Neuronal stem cell (in vitro differentiated cells): ENCODE data around the gene BCAN.
A peak's percentile ranks its signal among the peaks of the same experiment; 100 is the strongest.

ENCODE experiments used
- DNase-seq: peaks from one replicate; pipeline ENCODE4 v3.0.0-alpha.2; 2013; ENCODE audit warnings: low spot score
- H2AFZ ChIP-seq: one replicate; pipeline ENCODE4 v1.6.1; 2013; ENCODE audit warnings: mild to moderate bottlenecking, low read length, inconsistent platforms
- H2AK5ac ChIP-seq: 2 replicates; pipeline ENCODE4 v1.6.1; 2013; ENCODE audit warnings: low read depth, mild to moderate bottlenecking, inconsistent platforms, low read length, moderate library complexity, mixed read lengths
- H2BK120ac ChIP-seq: 2 replicates; pipeline ENCODE4 v1.6.1; 2013; ENCODE audit warnings: low read depth, mild to moderate bottlenecking, inconsistent platforms, low read length, moderate library complexity, mixed read lengths
- H2BK12ac ChIP-seq: one replicate; pipeline ENCODE4 v1.6.1; 2013; ENCODE audit warnings: low read length, inconsistent platforms
- H2BK15ac ChIP-seq: 2 replicates; pipeline ENCODE4 v1.6.1; 2013; ENCODE audit warnings: mild to moderate bottlenecking, low read length, inconsistent platforms, mixed read lengths
- H2BK5ac ChIP-seq: one replicate; pipeline ENCODE4 v1.6.1; 2013; ENCODE audit warnings: inconsistent platforms, mild to moderate bottlenecking, low read length, moderate library complexity
- H3K14ac ChIP-seq: one replicate; pipeline ENCODE4 v1.6.1; 2013; ENCODE audit warnings: low read length, inconsistent platforms
- H3K18ac ChIP-seq: 2 replicates; pipeline ENCODE4 v1.6.1; 2013; ENCODE audit warnings: low read length, inconsistent platforms
- H3K23ac ChIP-seq: 2 replicates; pipeline ENCODE4 v1.6.1; 2013; ENCODE audit warnings: low read depth, mild to moderate bottlenecking, mixed read lengths, low read length, inconsistent platforms; ENCODE audit not compliant: poor library complexity
- H3K27ac ChIP-seq: replicated peaks from 3 replicates; pipeline ENCODE4 v1.5.1; 2013; ENCODE audit warnings: low read length, inconsistent platforms
- H3K27me3 ChIP-seq, 3 experiments: 2 replicates each; pipeline ENCODE4 v1.6.1; 2013; ENCODE audit warnings: low read length in 3 of 3, mild to moderate bottlenecking in 2 of 3, inconsistent platforms in 1 of 3, low read depth in 1 of 3, mixed read lengths in 1 of 3, moderate library complexity in 1 of 3; ENCODE audit not compliant: control insufficient read depth in 3 of 3, insufficient read depth in 3 of 3
- H3K36me3 ChIP-seq, 2 donors: replicated peaks in 1 of 2; 2 replicates each; pipeline ENCODE4 v1.6.1; 2013; ENCODE audit warnings: low read length in 2 of 2; ENCODE audit not compliant: control insufficient read depth in 2 of 2, insufficient read depth in 2 of 2
- H3K4ac ChIP-seq: 2 replicates; pipeline ENCODE4 v1.6.1; 2013; ENCODE audit warnings: inconsistent platforms, mild to moderate bottlenecking, low read length, moderate library complexity
- H3K4me1 ChIP-seq, 2 donors: 1 replicate in 1 of 2; 2 replicates in 1 of 2; pipeline ENCODE4 v1.6.1; 2013; ENCODE audit warnings: low read length in 2 of 2, low read depth in 1 of 2; ENCODE audit not compliant: control insufficient read depth in 2 of 2, insufficient read depth in 1 of 2
- H3K4me2 ChIP-seq: one replicate; pipeline ENCODE4 v1.6.1; 2013; ENCODE audit warnings: mild to moderate bottlenecking, low read length, inconsistent platforms; ENCODE audit not compliant: insufficient read depth, poor library complexity, severe bottlenecking
- H3K4me3 ChIP-seq, 2 donors: 2 replicates each; pipeline ENCODE4 v1.5.1; 2013; ENCODE audit warnings: low read length in 2 of 2, mild to moderate bottlenecking in 2 of 2, inconsistent platforms in 1 of 2, moderate library complexity in 1 of 2
- H3K79me1 ChIP-seq: one replicate; pipeline ENCODE4 v1.6.1; 2013; ENCODE audit warnings: low read depth, mild to moderate bottlenecking, inconsistent platforms, low read length, moderate library complexity
- H3K9ac ChIP-seq: one replicate; pipeline ENCODE4 v1.6.1; 2013; ENCODE audit warnings: mild to moderate bottlenecking, low read depth, low read length, inconsistent platforms; ENCODE audit not compliant: poor library complexity
- H3K9me3 ChIP-seq, 2 donors: replicated peaks in 1 of 2; 2 replicates each; pipeline versions ENCODE3 to v1.6.1; 2013; ENCODE audit warnings: low read length in 2 of 2, mild to moderate bottlenecking in 2 of 2, inconsistent platforms in 1 of 2, low read depth in 1 of 2, mixed read lengths in 1 of 2, moderate library complexity in 1 of 2; ENCODE audit not compliant: control insufficient read depth in 2 of 2, insufficient read depth in 1 of 2
- H4K8ac ChIP-seq: one replicate; pipeline ENCODE4 v1.6.1; 2013; ENCODE audit warnings: low read depth, mild to moderate bottlenecking, inconsistent platforms, low read length, moderate library complexity
- H4K91ac ChIP-seq: one replicate; pipeline ENCODE4 v1.6.1; 2013; ENCODE audit warnings: low read length, low read depth, mild to moderate bottlenecking, inconsistent platforms; ENCODE audit not compliant: poor library complexity
- WGBS, 2 donors: extraction: QIAGEN DNeasy Blood & Tissue Kit; methylation state at CpG; one replicate each; pipeline ENCODE4 v1.1.7; 2013; ENCODE audit warnings: missing lambda C conversion rate in 2 of 2, mixed read lengths in 1 of 2; ENCODE audit not compliant: insufficient read length in 2 of 2, insufficient replicate concordance in 1 of 2; ENCODE audit errors: extremely low coverage in 2 of 2; 5-methylcytosine and 5-hydroxymethylcytosine counted together

Gene BCAN

DNA sequence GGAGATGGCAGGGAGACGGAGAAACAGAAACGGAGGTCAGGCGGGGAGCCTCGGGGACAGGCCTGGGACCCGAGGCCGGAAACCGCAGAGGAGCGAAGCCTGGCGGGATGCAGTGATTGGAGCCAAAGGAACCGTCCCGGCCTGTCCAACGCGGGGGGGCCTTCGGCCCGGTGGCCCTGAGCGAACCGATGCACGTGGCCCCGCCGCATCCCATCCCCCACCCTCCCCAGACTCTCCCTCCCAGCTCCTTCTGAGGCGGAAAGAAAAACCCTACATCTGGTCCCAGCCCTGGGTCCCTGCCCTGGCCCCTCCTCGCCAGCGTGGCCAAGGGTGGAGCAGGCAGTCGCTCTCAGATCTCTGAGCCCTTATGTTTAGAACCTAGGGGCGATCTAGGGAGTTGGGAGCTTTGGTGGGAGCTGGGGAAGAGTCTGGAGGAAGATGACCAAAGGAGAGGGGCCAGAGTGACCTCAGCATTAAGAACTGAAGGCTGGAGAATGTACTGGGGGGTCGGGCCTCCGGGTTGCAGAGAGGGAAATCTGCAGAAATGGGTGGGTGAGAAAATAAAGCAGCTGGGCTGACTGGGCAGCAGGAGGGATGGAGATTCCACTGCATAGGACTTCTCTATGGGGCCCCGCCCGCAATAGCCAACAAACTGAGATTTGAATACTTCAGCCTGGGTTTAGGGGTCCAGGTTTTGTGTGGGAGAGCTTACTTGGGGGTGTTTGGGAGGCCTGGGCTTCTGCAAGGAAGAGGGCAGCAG, 64.9 kb downstream of the BCAN start:
- Histone ChIP-seq H3K4me2 (peak overlapping the region; percentile 93), H3K4ac (peak overlapping the region; percentile 19), H3K79me1 (peaks cover 6% of the 10 kb centered on the region), H4K91ac (peak overlapping the region; percentile 98), H2BK120ac (peak overlapping the region; percentile 93), H3K18ac (peak overlapping the region; percentile 99), H2BK12ac (peak overlapping the region; percentile 41), H4K8ac (no peak overlapping the region), H2BK5ac (peak overlapping the region; percentile 90), H3K4me3 (peak overlapping the region; percentile 63 to 72), H3K9ac (peak overlapping the region; percentile 81), H3K23ac (peak overlapping the region; percentile 61), H3K36me3 (no peaks in the 10 kb centered on the region), H2BK15ac (peak overlapping the region; percentile 2), H3K14ac (peak overlapping the region; percentile 73), H3K4me1 (peaks cover 58 to 66% of the 10 kb centered on the region in 2 donors), H2AFZ (peak overlapping the region; percentile 91), H2AK5ac (peak overlapping the region; percentile 87), H3K9me3 (no peaks in the 10 kb centered on the region), H3K27me3 (no peaks in the 10 kb centered on the region), H3K27ac (peak overlapping the region; percentile 92)
- peak; percentile 78 for DNase-seq
- WGBS, 2 donors: no CpG with 5 or more reads among the region's 29 CpGs

DNA sequence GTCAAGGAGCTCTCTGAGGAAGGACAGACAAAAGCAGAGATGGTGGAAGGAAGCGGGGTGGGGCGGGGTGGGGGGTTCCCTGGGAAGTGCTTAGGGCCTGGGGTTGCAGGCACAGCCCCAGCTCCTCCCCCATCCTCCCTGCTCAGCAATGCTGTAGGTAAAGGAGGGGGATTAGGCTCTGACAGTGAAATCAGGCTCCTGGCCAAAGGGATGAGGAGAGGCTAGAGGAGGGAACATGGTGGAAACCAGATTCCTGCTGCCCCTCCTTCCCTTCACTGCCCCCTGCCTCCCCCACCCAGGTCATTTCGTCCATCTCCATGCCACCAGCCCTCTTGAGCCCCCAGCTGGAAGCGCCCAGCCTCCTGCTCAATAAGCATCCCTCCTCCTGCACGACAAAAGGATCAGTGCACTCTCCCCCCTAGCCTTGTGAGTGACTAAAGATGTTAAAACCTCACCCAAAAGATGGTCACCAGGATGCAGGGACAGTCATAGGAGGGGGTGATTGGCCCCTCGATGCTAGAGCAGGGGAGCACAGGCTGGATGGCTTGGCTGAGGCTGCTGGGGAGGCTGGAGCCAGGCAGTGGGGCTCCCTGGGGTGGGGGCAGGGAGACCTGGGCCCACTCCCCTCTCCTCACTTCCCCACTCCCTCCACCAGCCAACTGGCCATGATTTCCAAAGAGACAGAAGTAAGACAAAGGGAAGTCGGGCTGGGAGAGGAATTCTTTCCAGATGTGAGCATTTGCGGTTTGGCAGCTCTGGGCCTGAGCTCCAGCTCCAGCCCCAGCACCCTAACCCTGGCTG, 65.7 kb downstream of the BCAN start:
- Histone ChIP-seq H3K4ac (peak overlapping the region; percentile 47), H2BK15ac (peak overlapping the region; percentile 2), H3K79me1 (peaks cover 6% of the 10 kb centered on the region), H3K27ac (peak overlapping the region; percentile 92), H3K4me1 (peaks cover 58 to 69% of the 10 kb centered on the region in 2 donors), H3K4me2 (peak overlapping the region; percentile 53), H3K36me3 (no peaks in the 10 kb centered on the region), H2AK5ac (peak overlapping the region; percentile 49), H3K14ac (peak overlapping the region; percentile 72), H3K9ac (peak overlapping the region; percentile 81), H3K23ac (peak overlapping the region; percentile 8), H3K27me3 (no peaks in the 10 kb centered on the region), H2BK5ac (peak overlapping the region; percentile 90), H3K4me3 (peak overlapping the region in 1 of 2 donors; percentile 63), H4K8ac (peak overlapping the region; percentile 4), H3K18ac (peak overlapping the region; percentile 99), H4K91ac (no peak overlapping the region), H2BK12ac (peak overlapping the region; percentile 95), H2AFZ (peak overlapping the region; percentile 91), H2BK120ac (peak overlapping the region; percentile 93), H3K9me3 (no peaks in the 10 kb centered on the region)
- WGBS, 2 donors: no CpG with 5 or more reads among the region's 8 CpGs
- no peak for DNase-seq

DNA sequence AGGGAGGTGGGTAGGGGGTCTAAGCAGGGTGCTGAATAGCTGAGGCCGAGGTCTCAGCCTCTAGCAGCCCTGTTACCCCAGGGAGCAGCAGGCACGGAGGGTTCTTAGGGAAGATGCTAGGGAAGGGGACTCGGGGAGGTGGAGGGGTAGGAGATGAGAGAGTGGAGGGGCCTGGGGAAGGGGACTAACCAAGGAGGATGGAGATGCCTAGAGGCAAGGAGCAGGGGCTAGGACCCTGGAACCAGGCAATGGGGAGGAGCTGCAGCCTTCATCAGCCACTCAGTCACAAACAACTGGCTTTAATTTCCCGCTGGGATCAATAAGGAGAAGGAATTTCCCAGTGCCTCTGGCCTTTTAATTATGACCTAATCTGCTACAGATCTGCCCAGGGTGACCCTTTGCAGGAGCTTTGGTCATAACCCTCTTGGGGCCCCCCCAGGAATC, 66.3 kb downstream of the BCAN start:
- no peaks in the 10 kb centered on the region for H3K9me3 ChIP-seq
- peak overlapping the region; percentile 53 for H3K4me2 ChIP-seq
- peaks cover 5% of the 10 kb centered on the region for H3K79me1 ChIP-seq
- no peak overlapping the region for H4K8ac ChIP-seq
- H3K14ac ChIP-seq: no peak overlapping the region
- H3K36me3 ChIP-seq: no peaks in the 10 kb centered on the region
- H3K23ac ChIP-seq: no peak overlapping the region
- peak overlapping the region; percentile 92 for H3K27ac ChIP-seq
- peak overlapping the region; percentile 91 for H2BK120ac ChIP-seq
- H3K4ac ChIP-seq: peak overlapping the region; percentile 47
- H2BK15ac ChIP-seq: no peak overlapping the region
- DNase-seq: no peak
- H4K91ac ChIP-seq: no peak overlapping the region
- peak overlapping the region; percentile 49 for H2AK5ac ChIP-seq
- H3K4me1 ChIP-seq: peaks cover 56 to 68% of the 10 kb centered on the region in 2 donors
- H3K27me3 ChIP-seq: no peaks in the 10 kb centered on the region
- whole genome bisulfite sequencing, 2 donors: no CpG with 5 or more reads among the region's 4 CpGs
- peak overlapping the region; percentile 91 for H2AFZ ChIP-seq
- peak overlapping the region; percentile 95 for H2BK12ac ChIP-seq
- peak overlapping the region; percentile 81 for H3K9ac ChIP-seq
- H2BK5ac ChIP-seq: peak overlapping the region; percentile 87
- peak overlapping the region; percentile 98 for H3K18ac ChIP-seq
- H3K4me3 ChIP-seq: peak overlapping the region in 1 of 2 donors; percentile 63

DNA sequence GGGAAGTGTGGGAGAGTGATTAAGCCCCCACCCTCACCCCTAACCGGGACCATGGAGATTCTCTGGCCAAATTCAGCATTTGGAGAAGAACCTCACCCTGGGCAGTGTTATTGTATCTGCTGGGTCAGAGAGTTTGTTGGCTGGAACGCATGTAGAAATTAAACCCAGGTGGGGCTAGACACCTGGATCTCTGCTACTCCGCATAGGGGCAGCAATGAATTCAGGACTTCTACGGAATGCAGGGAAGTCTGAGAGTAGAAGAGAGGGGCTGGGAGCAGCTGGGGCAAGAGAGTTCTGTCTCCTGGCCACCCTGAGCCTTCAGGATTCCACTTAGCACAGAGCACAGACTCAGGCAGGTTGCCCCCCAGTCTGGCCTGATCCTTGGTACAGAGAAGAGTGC, 67.1 kb downstream of the BCAN start:
- Histone ChIP-seq H3K23ac (no peak overlapping the region), H3K4me1 (peaks cover 48 to 60% of the 10 kb centered on the region in 2 donors), H3K9ac (no peak overlapping the region), H3K4me3 (no peak overlapping the region), H3K14ac (no peak overlapping the region), H2AK5ac (peak overlapping the region; percentile 22), H3K79me1 (peaks cover 3% of the 10 kb centered on the region), H3K27ac (peak overlapping the region; percentile 92), H3K9me3 (no peaks in the 10 kb centered on the region), H3K4me2 (no peak overlapping the region), H3K18ac (peak overlapping the region; percentile 29), H2BK12ac (no peak overlapping the region), H4K8ac (no peak overlapping the region), H3K36me3 (no peaks in the 10 kb centered on the region), H3K4ac (no peak overlapping the region), H2AFZ (no peak overlapping the region), H2BK120ac (no peak overlapping the region), H2BK15ac (peak overlapping the region; percentile 3), H2BK5ac (no peak overlapping the region), H4K91ac (no peak overlapping the region), H3K27me3 (no peaks in the 10 kb centered on the region)
- WGBS, 2 donors: no CpG with 5 or more reads among the region's 4 CpGs
- no peak for DNase-seq
